ENCODE results near the gene EYS.

Gene EYS

DNA sequence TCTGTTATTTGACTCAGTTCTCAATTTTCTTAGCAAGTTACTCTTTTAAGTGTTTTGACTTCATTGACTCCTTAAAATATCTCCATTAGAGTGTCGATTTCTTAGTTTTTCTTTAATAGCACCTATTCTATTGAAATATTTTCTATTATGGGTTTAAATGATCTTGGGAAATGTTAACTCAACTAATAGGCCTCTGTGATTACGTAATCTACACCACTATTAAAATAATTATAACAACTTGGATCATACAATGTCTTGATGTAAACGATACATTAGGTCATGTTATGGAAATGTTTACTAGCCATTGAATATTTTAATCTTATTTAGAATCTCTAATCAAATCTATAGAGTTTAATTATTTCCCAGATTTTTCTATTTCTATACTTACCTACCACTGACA, 550.0 kb downstream of the EYS start:
- TF ChIP-seq, protein P1, sequence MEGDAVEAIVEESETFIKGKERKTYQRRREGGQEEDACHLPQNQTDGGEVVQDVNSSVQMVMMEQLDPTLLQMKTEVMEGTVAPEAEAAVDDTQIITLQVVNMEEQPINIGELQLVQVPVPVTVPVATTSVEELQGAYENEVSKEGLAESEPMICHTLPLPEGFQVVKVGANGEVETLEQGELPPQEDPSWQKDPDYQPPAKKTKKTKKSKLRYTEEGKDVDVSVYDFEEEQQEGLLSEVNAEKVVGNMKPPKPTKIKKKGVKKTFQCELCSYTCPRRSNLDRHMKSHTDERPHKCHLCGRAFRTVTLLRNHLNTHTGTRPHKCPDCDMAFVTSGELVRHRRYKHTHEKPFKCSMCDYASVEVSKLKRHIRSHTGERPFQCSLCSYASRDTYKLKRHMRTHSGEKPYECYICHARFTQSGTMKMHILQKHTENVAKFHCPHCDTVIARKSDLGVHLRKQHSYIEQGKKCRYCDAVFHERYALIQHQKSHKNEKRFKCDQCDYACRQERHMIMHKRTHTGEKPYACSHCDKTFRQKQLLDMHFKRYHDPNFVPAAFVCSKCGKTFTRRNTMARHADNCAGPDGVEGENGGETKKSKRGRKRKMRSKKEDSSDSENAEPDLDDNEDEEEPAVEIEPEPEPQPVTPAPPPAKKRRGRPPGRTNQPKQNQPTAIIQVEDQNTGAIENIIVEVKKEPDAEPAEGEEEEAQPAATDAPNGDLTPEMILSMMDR (IDR thresholded peaks at IDR 0.05; ENCODE audit: low read depth, low read length): no peak
- no peak for DNase-seq (ENCODE audit: low read depth, low spot score)
- no peak overlapping the region for H3K4me3 ChIP-seq (ENCODE audit: low read depth, low read length)
- in situ Hi-C loops (cut with HindIII; ENCODE audit: low sequenced_read_pairs): no loop called here

DNA sequence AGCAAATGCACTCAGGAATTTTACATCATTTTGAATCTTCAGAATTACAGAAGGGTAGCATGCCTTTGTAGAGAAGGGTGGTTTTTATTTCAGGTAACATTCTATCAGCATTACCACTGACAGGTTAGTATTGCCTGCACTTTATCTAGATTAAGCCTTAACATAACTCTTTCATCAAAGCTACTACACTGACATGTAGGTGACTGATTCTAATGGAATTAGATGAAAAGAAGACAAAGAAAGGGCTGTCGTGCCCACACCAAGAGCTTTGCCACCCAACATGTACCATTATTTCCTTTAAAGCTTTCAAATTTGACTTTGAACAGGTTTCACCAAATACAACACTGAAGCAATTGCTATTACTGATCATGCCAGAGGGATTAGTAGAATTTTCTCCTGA, 551.9 kb downstream of the EYS start:
- DNase-seq (ENCODE audit: low read depth, low spot score): no peak
- H3K4me3 ChIP-seq (ENCODE audit: low read depth, low read length): no peak overlapping the region
- TF ChIP-seq, protein P1 (IDR thresholded peaks at IDR 0.05; ENCODE audit: low read depth, low read length): no peak
- in situ Hi-C loops (cut with HindIII; ENCODE audit: low sequenced_read_pairs): no loop called here

DNA sequence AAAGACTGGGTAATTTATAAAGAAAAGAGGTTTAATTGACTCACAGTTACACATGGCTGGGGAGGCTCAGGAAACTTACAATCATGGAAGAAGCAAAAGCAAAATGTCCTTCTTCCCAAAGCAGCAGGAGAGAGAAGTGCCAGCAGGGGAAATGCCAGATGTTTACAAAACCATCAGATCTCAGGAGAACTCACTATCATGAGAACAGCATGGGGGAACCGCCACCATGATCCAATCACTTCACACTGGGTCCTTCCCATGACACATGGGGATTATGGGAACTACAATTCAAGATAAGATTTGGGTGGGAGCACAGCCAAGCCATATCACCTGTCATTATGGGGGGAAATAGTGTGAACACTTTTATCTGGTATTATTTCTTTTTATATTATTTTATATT, 557.2 kb downstream of the EYS start:
- in situ Hi-C loops (cut with HindIII; ENCODE audit: low sequenced_read_pairs): no loop called here
- TF ChIP-seq, protein P1 (IDR thresholded peaks at IDR 0.05; ENCODE audit: low read depth, low read length): no peak
- no peak overlapping the region for H3K4me3 ChIP-seq (ENCODE audit: low read depth, low read length)
- DNase-seq (ENCODE audit: low read depth, low spot score): no peak

DNA sequence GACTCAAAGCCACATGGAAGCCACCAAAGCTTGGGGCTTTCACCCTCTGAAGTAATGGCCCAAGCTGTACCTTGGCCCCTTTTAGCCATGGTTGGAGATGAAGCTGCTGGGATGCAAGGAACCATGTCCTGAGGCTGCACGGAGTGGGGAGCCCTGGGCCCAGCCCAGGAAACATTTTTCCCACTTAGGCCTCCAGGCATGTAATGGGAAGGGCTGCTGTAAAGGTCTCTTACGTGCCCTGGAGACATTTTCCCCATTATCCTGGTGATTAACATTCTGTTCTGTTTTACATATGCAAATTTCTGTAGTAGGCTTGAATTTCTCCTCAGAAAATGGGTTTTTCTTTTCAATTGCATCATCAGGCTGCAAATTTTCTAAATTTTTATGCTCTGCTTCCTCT, 558.2 kb downstream of the EYS start:
- H3K4me3 ChIP-seq (ENCODE audit: low read depth, low read length): no peak overlapping the region
- in situ Hi-C loops (cut with HindIII; ENCODE audit: low sequenced_read_pairs): no loop called here
- TF ChIP-seq, protein P1 (IDR thresholded peaks at IDR 0.05; ENCODE audit: low read depth, low read length): no peak
- no peak for DNase-seq (ENCODE audit: low read depth, low spot score)

DNA sequence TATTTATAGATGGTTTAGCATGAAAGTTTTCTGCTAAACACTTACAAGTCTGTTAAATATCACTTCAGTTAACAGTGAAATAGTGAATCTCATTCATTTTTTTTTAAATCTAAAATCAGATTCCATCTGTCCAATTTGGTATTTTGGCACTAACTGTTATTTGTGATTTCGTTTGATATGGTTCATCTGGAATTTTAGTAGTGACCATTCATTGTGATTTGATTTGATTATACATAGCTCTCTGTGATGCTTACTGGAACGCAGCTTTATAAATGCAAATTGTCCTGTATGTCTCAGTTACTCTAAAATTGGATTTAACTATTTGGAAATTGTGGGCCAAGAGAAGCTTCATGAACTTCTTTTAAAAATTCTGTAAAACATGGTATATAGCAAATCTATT, 571.5 kb downstream of the EYS start:
- no peak overlapping the region for H3K4me3 ChIP-seq (ENCODE audit: low read depth, low read length)
- TF ChIP-seq, protein P1 (IDR thresholded peaks at IDR 0.05; ENCODE audit: low read depth, low read length): no peak
- DNase-seq (ENCODE audit: low read depth, low spot score): no peak
- in situ Hi-C loops (cut with HindIII; ENCODE audit: low sequenced_read_pairs): no loop called here

DNA sequence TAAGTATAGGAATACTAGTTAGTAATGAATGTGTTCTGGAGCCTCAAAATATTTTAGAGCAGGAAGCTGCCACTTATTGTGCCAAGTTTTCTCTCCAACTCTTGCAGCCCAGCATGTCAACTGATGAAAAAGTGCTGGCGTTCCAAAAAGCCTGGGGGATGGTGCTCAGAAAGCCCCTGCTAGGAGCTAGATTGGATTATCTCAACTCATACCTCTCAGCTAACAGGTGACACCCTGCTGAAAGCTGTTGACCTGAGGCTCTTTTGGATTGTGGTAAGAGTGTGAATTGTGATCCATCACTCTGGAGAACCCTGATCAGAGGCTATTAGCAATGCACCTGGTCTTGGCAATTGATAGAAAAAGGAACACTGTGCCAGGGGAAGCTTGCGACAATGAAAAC, 580.4 kb downstream of the EYS start:
- no peak overlapping the region for H3K4me3 ChIP-seq (ENCODE audit: low read depth, low read length)
- no peak for DNase-seq (ENCODE audit: low read depth, low spot score)
- in situ Hi-C loops (cut with HindIII; ENCODE audit: low sequenced_read_pairs): no loop called here
- TF ChIP-seq, protein P1 (IDR thresholded peaks at IDR 0.05; ENCODE audit: low read depth, low read length): no peak

DNA sequence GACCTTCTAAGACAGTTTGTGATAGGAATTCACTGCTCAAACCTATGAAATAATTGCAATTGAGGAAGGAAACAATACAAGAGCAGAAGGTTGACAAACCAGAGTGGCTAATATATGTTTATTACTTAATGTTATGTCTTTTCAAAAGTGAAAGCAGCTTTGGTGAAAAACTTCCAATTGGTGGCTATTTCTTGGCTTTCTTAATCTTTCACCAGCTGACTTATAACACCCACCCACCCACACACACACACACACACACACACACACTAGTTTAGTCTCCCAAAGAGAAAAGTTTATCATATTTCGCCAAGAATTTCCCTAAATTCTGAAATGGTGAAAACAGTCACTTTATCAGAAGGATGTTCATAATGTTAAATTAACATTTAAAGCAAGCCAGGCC, 583.5 kb downstream of the EYS start:
- TF ChIP-seq, protein P1 (IDR thresholded peaks at IDR 0.05; ENCODE audit: low read depth, low read length): no peak
- H3K4me3 ChIP-seq (ENCODE audit: low read depth, low read length): no peak overlapping the region
- DNase-seq (ENCODE audit: low read depth, low spot score): no peak
- in situ Hi-C loops (cut with HindIII; ENCODE audit: low sequenced_read_pairs): no loop called here
